GM12872 (cell line): Measurements from ENCODE around the gene TCTN2.

ENCODE experiments used
- TF ChIP-seq, protein P1 (sequence below): IDR thresholded peaks from 3 replicates; pipeline ENCODE4 v1.5.1; 2011; ENCODE audit warnings: low read depth, mild to moderate bottlenecking, low read length, moderate library complexity; ENCODE audit not compliant: insufficient read depth

The TCTN2 gene

DNA sequence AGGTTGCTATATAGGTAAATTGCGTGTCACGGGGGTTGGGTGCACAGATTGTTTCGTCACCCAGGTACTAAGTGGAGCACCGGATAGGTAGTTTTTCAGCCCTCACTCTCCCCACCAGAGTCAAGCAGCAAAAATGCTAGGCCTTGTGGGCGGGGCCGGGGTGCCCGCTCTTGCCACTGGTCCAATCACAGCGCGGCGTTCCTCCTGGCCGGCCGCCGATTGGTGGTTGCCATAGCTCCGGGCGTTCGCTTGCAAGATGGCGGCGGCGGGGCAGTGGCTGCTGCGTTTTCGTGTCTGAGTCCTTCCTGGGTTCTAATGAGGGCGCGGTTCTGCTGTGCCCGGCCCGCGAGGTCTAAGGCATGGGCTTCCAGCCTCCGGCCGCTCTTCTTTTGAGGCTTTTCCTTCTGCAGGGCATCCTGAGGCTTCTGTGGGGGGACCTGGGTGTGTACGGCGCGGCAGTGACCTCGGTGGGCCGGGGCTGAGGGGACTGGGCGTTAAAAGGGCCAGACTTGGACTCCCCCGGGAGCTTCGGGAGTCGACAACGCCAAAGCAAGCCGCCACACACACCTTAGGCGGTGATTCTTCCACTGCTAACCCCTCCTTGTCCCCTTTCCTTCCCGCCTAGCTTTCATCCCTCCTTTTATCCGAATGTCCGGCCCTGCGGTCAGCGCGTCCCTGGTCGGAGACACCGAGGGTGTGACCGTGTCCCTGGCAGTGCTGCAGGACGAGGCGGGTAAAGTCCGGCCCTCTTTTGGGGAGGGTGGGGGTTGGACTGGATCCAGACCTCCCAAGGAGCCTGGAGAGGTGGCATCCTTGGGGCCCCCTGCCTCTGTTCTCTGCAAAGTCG is at the start of gene TCTN2:
Gene TCTN2, plus strand, starts transcription at position 232 of the 847 bp plus-strand sequence. Its CDS starts 128 bp downstream, at position 360.
- TF ChIP-seq, protein P1, sequence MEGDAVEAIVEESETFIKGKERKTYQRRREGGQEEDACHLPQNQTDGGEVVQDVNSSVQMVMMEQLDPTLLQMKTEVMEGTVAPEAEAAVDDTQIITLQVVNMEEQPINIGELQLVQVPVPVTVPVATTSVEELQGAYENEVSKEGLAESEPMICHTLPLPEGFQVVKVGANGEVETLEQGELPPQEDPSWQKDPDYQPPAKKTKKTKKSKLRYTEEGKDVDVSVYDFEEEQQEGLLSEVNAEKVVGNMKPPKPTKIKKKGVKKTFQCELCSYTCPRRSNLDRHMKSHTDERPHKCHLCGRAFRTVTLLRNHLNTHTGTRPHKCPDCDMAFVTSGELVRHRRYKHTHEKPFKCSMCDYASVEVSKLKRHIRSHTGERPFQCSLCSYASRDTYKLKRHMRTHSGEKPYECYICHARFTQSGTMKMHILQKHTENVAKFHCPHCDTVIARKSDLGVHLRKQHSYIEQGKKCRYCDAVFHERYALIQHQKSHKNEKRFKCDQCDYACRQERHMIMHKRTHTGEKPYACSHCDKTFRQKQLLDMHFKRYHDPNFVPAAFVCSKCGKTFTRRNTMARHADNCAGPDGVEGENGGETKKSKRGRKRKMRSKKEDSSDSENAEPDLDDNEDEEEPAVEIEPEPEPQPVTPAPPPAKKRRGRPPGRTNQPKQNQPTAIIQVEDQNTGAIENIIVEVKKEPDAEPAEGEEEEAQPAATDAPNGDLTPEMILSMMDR = no peak

GRCh38 chr12:123621619-123622530 is 49.0 kb upstream of the TCTN2 start:
- TF ChIP-seq, protein P1 = no peak

- TF ChIP-seq, protein P1 = no peak
Observed at GRCh38 chr12:123633379-123634141, 37.4 kb upstream of the TCTN2 start, which contains the start of the genes EIF2B1 and GTF2H3. EIF2B1 (minus strand) TSS chr12:123633686; CDS start chr12:123633557, 129 bp downstream. GTF2H3 (plus strand) TSS chr12:123633829; CDS start chr12:123633860, 31 bp downstream.

- TF ChIP-seq, protein P1 = no peak
Observed at GRCh38 chr12:123634142-123634561, 36.8 kb upstream of the TCTN2 start.

DNA sequence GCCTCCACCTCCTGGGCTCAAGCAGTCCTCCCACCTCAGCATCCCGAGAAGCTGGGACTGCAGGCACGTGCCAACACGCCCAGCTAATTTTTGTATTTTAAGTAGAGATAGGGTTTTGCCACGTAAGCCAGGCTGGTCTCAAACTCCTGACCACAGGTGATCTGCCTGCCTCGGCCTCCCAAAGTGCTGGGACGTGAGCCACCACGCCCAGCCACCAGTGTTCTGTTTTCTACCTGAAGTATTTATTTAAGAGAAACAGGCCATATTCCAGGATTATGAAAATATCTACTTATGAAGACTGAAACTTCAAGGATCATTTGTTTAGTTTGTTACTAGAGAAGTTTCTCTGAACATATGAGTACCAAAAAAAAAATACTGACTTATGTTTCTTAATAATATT is 27.0 kb upstream of the TCTN2 start:
- TF ChIP-seq, protein P1 = no peak

DNA sequence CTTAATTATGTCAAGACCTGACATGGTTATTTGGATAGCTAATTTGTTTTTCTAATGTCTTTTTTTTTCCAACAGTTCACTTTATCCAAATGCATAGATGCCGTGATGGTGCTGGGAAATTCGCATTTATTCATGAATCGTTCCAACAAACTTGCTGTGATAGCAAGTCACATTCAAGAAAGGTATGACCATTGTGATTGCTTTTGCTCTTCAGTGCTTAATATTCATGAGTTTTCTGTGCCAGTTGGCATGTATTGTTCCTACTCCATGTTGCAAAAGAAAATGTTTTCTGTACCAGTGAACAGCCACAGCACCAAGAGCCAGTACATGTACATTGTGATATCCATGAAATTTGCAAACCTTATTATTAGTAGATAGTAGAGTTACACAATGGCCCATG is 25.5 kb upstream of the TCTN2 start:
- TF ChIP-seq, protein P1 = no peak
